IPS-15b (cell line): ENCODE measurements around the gene TNXB.
"Not testable (repeated sequence)": the region's sequence is repeated elsewhere in the genome, so short reads cannot be mapped to it uniquely, and the experiment has no call there.

ENCODE experiments used
- H3K27me3 ChIP-seq: one replicate; pipeline ENCODE4 v1.6.1; 2013; ENCODE audit warnings: low read length; ENCODE audit not compliant: control insufficient read depth, insufficient read depth
- H3K36me3 ChIP-seq: one replicate; pipeline ENCODE4 v1.6.1; 2013; ENCODE audit warnings: low read length; ENCODE audit not compliant: control insufficient read depth, insufficient read depth
- H3K4me1 ChIP-seq: one replicate; pipeline ENCODE4 v1.6.1; 2013; ENCODE audit warnings: mild to moderate bottlenecking, low read length; ENCODE audit not compliant: control insufficient read depth, insufficient read depth
- H3K4me3 ChIP-seq: one replicate; pipeline ENCODE4 v1.5.1; 2013; ENCODE audit warnings: low read depth, low read length
- H3K9ac ChIP-seq: one replicate; pipeline ENCODE4 v1.6.1; 2013; ENCODE audit warnings: low read depth, mild to moderate bottlenecking, low read length
- H3K9me3 ChIP-seq: one replicate; pipeline ENCODE4 v1.6.1; 2013; ENCODE audit warnings: mild to moderate bottlenecking, low read length; ENCODE audit not compliant: control insufficient read depth, insufficient read depth

Gene TNXB

DNA sequence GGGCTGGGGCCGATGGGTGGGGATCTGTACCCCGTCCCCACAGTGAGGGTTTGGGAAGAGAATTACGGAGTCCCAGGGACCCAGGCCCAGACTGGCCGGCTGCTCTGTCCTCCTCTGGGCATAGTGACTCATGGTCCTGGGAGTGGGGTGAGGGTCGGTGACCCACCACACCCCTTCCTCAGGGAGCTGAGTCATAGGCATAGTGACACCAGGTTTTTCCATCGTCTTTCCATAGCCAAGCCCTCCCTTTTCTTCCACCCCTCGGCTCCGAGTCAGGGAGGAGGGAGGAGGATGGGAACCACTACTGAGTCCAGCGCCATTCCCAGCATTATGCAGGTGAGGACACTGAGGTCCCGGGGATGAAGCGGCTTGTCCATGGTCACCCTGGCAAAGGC, 62.1 kb downstream of the TNXB start:
- Histone ChIP-seq H3K9ac (no peak overlapping the region), H3K27me3 (no peaks in the 10 kb centered on the region), H3K4me3 (no peak overlapping the region), H3K36me3 (no peaks in the 10 kb centered on the region), H3K4me1 (no peaks in the 10 kb centered on the region), H3K9me3 (no peaks in the 10 kb centered on the region)

DNA sequence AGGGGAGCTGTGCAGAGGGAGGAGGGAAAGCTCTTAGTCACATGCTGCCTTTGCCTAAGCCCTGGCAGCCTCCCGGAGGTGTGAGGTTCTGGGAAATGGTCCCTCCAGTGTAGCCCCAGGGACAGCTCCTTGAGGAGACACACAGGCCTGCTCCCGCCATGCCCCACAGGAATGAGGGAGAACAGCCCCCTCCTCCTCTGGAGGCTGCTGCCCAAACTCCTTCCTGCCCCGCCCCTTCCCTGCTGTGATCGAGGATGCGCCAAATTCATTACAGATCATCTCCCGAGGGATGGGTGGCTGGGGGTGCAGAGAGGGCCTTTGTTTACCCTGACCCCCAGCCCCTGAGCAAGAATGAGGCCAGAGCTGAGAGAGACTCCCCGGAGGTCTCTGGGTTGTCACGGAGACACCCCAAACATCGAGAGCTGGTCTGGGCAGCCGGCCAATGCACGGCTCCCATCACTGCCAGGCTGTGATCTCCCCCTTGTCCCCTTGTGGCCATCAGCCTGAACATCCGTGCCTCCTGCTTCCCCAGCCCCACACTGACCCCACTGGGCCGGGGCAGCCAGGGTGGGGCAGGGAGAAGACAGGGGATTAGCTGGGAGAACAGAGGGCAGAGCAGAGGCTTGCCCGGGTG, 62.6 kb downstream of the TNXB start:
- H3K4me1 ChIP-seq: no peaks in the 10 kb centered on the region
- H3K9ac ChIP-seq: no peak overlapping the region
- no peaks in the 10 kb centered on the region for H3K9me3 ChIP-seq
- no peak overlapping the region for H3K4me3 ChIP-seq
- no peaks in the 10 kb centered on the region for H3K27me3 ChIP-seq
- H3K36me3 ChIP-seq: no peaks in the 10 kb centered on the region

DNA sequence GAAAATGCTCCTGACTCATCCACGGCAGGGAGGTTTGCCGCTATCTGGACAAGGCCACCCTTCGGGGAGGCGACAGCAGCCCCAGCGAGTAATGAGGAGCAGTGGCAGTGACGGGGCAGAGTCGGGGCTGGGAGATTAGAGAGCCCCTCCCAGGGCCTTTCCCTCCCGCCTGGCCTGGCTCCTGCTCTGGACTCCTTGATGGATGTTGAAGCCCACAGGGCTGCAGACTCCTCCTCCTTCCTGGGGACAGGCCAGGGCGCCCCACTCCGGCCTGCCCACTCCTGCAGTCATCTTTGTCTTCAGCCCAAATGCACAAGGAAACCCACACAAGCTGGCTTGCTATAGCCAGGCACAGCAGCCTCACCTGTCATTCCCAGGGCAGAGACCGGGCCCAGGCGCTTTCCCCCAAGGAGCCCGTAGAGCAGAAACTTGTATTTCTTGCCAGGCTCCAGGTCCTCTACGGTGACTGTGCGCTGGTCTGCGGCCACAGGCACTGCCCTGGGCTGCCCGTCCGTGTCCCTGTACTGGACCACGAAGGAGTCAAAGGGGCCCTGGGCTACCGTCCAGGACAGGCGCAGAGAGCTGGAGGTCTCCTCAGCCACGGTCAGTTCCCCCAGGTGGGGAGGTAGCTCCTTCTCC, 63.2 kb downstream of the TNXB start:
- H3K4me3 ChIP-seq: no peak overlapping the region

DNA sequence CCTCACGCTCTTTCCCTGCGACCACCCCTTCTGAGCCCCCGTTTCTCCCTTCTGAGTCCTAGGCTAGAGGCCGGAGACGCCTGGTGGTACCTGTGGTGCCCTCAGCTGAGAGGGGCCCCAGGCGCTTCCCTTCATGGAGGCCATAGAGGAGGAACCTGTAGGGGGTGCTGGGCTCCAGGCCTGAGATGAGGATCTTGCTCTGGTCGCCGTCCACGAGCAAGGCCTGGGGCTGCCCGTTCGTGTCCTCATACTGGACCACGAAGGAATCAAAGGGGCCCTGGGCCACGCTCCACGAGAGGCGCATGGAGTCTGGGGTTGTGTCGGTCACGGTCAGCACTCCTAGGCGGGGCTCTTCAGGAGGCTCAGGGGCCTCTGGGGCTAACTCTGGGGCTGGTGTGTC, 64.2 kb downstream of the TNXB start:
- not testable (repeated sequence) for H3K9me3 ChIP-seq, H3K27me3 ChIP-seq

More for the DNA sequence above, 63.2 kb downstream of the TNXB start:
- no peaks in the 10 kb centered on the region for H3K4me1 ChIP-seq
- no peaks in the 10 kb centered on the region for H3K27me3 ChIP-seq
- no peaks in the 10 kb centered on the region for H3K36me3 ChIP-seq
- H3K9ac ChIP-seq: no peak overlapping the region
- H3K9me3 ChIP-seq: no peaks in the 10 kb centered on the region

DNA sequence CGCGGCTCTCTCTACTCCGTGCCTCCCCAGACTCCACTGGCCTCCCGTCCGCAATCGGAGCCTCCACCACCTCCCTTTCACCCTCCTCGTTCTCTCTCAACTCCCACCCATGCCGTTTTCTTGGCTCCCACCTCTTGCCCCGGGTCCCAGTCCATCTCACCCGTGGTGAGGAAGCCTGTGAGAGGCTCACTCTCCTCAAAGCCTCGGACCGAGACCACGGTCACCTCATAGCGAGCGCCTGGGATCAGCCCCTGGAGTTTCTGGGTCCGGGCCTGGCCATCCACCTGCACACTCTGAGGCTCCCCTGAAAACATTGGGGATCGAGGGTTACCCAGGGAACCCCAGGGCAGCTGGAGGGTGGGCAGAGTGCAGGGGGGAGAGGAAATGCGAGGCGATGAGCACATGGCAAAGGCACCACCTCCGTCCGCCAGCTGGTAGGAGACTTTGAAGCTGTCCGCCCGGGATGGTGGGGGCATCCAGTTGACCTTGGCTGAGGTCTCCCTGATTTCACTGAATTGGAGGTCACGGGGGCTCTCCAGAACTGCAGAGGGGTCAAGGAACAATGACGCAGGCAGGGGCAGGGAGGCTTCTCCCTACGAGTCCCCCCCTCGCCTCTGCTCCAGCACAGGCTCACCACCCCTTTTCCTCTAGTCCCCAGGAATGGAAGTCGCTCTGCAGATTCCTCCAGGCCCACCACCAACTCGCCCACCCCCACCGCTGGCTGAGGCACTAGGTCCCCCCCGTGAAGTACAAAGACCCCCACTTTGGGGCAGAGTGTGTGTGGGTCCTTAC, 65.4 kb downstream of the TNXB start:
- H3K27me3 ChIP-seq, H3K9me3 ChIP-seq, H3K4me1 ChIP-seq, H3K4me3 ChIP-seq, H3K36me3 ChIP-seq, H3K9ac ChIP-seq: not testable (repeated sequence)

More for the DNA sequence above, 64.2 kb downstream of the TNXB start:
- not testable (repeated sequence) for H3K36me3 ChIP-seq, H3K4me3 ChIP-seq, H3K9ac ChIP-seq, H3K4me1 ChIP-seq

DNA sequence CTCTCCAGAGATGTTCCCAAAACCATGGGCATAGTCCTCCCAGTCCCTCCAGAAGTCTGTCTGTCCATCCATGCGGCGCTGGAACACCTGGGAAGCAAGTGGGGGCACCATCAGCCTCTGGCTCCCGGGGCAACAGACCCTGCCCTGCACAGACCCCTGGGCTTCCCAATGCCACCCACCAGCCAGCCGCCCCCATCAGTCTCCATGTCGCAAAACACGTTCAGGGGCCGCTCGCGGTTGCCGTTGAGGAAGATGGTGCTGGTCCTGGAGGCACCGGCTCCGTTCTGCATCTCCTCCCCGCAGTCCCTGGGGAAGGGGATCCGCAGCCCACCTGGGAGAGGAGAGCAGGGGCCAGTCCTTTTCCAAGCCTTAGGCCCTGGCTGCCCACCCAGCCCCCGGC, 66.9 kb downstream of the TNXB start:
- not testable (repeated sequence) for H3K9me3 ChIP-seq, H3K27me3 ChIP-seq, H3K36me3 ChIP-seq, H3K4me3 ChIP-seq, H3K9ac ChIP-seq, H3K4me1 ChIP-seq

DNA sequence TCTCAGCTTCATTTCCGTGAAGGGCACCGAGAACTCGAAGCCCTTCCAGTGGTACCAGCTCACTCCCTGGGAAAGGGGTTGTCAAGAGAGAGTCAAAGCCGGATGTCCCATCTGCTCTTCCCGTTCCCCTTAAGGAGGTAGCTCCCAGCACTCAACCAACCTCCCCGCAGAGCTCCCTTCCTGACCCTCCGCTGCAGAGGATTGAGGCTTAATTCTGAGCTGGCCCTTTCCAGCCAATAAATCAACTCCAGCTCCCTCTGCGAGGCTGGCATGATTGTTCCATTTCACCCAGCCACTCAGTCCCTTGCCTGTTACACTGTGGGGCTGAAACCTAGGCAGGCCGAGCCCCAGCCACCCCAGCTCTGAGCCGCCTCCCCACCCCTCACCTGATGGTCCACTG, 67.8 kb downstream of the TNXB start:
- H3K9me3 ChIP-seq, H3K4me1 ChIP-seq, H3K9ac ChIP-seq, H3K27me3 ChIP-seq, H3K36me3 ChIP-seq, H3K4me3 ChIP-seq: not testable (repeated sequence)

DNA sequence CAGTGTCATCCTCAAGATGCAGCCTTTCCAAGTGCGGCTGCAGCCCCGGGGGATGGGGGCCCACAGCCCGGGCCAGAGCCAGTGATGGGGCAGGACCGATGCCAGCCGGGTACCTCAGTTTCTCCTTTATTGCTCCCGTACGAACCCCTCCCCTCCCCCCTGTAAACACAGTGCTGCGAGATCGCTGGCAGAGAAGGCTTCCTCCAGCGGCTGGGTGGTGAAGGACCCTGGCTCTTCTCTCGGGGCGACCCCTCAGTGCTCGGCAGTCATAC, 68.2 kb downstream of the TNXB start:
- not testable (repeated sequence) for H3K9me3 ChIP-seq, H3K27me3 ChIP-seq, H3K4me3 ChIP-seq, H3K4me1 ChIP-seq, H3K36me3 ChIP-seq, H3K9ac ChIP-seq

DNA sequence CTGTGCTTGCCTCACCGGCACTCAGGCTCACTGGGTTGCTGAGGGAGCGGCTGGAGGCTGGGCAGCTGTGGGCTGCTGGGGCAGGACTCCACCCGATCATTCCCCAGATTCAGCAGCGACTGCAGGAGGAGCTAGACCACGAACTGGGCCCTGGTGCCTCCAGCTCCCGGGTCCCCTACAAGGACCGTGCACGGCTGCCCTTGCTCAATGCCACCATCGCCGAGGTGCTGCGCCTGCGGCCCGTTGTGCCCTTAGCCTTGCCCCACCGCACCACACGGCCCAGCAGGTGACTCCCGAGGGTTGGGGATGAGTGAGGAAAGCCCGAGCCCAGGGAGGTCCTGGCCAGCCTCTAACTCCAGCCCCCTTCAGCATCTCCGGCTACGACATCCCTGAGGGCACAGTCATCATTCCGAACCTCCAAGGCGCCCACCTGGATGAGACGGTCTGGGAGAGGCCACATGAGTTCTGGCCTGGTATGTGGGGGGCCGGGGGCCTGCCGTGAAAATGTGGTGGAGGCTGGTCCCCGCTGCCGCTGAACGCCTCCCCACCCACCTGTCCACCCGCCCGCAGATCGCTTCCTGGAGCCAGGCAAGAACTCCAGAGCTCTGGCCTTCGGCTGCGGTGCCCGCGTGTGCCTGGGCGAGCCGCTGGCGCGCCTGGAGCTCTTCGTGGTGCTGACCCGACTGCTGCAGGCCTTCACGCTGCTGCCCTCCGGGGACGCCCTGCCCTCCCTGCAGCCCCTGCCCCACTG, 68.7 kb downstream of the TNXB start:
- not testable (repeated sequence) for H3K9ac ChIP-seq, H3K4me1 ChIP-seq, H3K9me3 ChIP-seq, H3K27me3 ChIP-seq, H3K36me3 ChIP-seq, H3K4me3 ChIP-seq

DNA sequence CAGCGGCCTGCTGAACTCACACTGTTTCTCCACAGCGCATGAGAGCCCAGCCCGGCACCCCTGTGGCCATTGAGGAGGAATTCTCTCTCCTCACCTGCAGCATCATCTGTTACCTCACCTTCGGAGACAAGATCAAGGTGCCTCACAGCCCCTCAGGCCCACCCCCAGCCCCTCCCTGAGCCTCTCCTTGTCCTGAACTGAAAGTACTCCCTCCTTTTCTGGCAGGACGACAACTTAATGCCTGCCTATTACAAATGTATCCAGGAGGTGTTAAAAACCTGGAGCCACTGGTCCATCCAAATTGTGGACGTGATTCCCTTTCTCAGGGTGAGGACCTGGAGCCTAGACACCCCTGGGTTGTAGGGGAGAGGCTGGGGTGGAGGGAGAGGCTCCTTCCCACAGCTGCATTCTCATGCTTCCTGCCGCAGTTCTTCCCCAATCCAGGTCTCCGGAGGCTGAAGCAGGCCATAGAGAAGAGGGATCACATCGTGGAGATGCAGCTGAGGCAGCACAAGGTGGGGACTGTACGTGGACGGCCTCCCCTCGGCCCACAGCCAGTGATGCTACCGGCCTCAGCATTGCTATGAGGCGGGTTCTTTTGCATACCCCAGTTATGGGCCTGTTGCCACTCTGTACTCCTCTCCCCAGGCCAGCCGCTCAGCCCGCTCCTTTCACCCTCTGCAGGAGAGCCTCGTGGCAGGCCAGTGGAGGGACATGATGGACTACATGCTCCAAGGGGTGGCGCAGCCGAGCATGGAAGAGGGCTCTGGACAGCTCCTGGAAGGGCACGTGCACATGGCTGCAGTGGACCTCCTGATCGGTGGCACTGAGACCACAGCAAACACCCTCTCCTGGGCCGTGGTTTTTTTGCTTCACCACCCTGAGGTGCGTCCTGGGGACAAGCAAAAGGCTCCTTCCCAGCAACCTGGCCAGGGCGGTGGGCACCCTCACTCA, 69.5 kb downstream of the TNXB start:
- H3K4me3 ChIP-seq, H3K9ac ChIP-seq, H3K27me3 ChIP-seq, H3K9me3 ChIP-seq, H3K4me1 ChIP-seq, H3K36me3 ChIP-seq: not testable (repeated sequence)

DNA sequence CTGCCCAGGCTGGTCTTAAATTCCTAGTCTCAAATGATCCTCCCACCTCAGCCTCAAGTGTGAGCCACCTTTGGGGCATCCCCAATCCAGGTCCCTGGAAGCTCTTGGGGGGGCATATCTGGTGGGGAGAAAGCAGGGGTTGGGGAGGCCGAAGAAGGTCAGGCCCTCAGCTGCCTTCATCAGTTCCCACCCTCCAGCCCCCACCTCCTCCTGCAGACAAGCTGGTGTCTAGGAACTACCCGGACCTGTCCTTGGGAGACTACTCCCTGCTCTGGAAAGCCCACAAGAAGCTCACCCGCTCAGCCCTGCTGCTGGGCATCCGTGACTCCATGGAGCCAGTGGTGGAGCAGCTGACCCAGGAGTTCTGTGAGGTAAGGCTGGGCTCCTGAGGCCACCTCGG, 70.3 kb downstream of the TNXB start:
- not testable (repeated sequence) for H3K4me1 ChIP-seq, H3K36me3 ChIP-seq

More for the DNA sequence above, 70.3 kb downstream of the TNXB start:
- H3K9me3 ChIP-seq, H3K4me3 ChIP-seq, H3K27me3 ChIP-seq, H3K9ac ChIP-seq: not testable (repeated sequence)
